Lung (tissue), 12 donors: ENCODE data around the gene METTL8. TPM values are rescaled to one million over a fixed set of nuclear protein-coding genes. Genes with fewer than 3 reads are reported as not detected.
"Not testable (repeated sequence)": the region's sequence is repeated elsewhere in the genome, so short reads cannot be mapped to it uniquely, and the experiment has no call there.

Source experiments
- ATAC-seq: fragments of 200-7000 bp; cut with Tn5 transposase; one replicate; pipeline ENCODE4 v1.9.1; 2020; ENCODE audit warnings: moderate number of reproducible peaks; ENCODE audit not compliant: insufficient read depth, low FRiP score
- DNase-seq, 3 donors: peaks; one replicate each; pipeline ENCODE4 v3.0.0-alpha.2; 2013 to 2017
- H3K27ac ChIP-seq, 2 donors: one replicate each; pipeline ENCODE4 v1.5.1; 2013; ENCODE audit warnings: mild to moderate bottlenecking in 2 of 2, moderate library complexity in 2 of 2, control low read depth in 1 of 2, inconsistent platforms in 1 of 2, low read depth in 1 of 2, low read length in 1 of 2
- H3K27me3 ChIP-seq, 3 donors: one replicate each; pipeline ENCODE4 v1.5.1; 2013; ENCODE audit warnings: low read length in 2 of 3; ENCODE audit not compliant: control insufficient read depth in 3 of 3, insufficient read depth in 3 of 3
- H3K36me3 ChIP-seq, 4 donors: one replicate each; pipeline ENCODE4 v1.5.1; 2013; ENCODE audit warnings: low read length in 4 of 4, mild to moderate bottlenecking in 1 of 4, moderate library complexity in 1 of 4; ENCODE audit not compliant: control insufficient read depth in 4 of 4, insufficient read depth in 4 of 4
- H3K4me1 ChIP-seq, 5 donors: one replicate each; pipeline ENCODE4 v1.5.1; 2013; ENCODE audit warnings: low read length in 5 of 5, mild to moderate bottlenecking in 2 of 5, moderate library complexity in 1 of 5; ENCODE audit not compliant: control insufficient read depth in 5 of 5, insufficient read depth in 5 of 5
- H3K4me3 ChIP-seq: one replicate; pipeline ENCODE4 v1.5.1; 2013; ENCODE audit warnings: mild to moderate bottlenecking, control low read depth, moderate library complexity
- H3K9ac ChIP-seq, 2 donors: one replicate each; pipeline ENCODE4 v1.5.1; 2013; ENCODE audit warnings: low read length in 2 of 2, control low read depth in 1 of 2; ENCODE audit not compliant: insufficient read depth in 1 of 2
- H3K9me3 ChIP-seq, 4 donors: one replicate each; pipeline ENCODE4 v1.5.1; 2013; ENCODE audit warnings: low read length in 3 of 4, mild to moderate bottlenecking in 1 of 4, moderate library complexity in 1 of 4; ENCODE audit not compliant: control insufficient read depth in 4 of 4, insufficient read depth in 3 of 4
- CTCF ChIP-seq: IDR thresholded peaks from 2 replicates; pipeline ENCODE4 v1.5.1; 2012; ENCODE audit warnings: mild to moderate bottlenecking; ENCODE audit errors: control extremely low read depth, extremely low read depth
- WGBS, 2 donors: extraction: QIAGEN DNeasy Blood & Tissue Kit; methylation state at CpG; one replicate each; pipeline ENCODE4 v1.1.7; 2013; 5-methylcytosine and 5-hydroxymethylcytosine counted together
- polyA plus RNA-seq, 2 donors: library from polyadenylated mRNA; stranded (reverse); fragments of 200-250 nt; gene quantifications; one replicate each; pipeline ENCODE4 v1.2.1, GENCODE V29; 2013
- total RNA-seq, 2 donors: library from RNA; depleted of rRNA in 1 of 2; stranded (reverse); fragments of >200 nt in 1 of 2; gene quantifications; one replicate each; pipeline ENCODE4 v1.2.1, GENCODE V29; 2014 to 2021
- donor health status: control.
- donor health status: control.
- donor health status: Bipolar disorder and iron deficiency.
- donor health status: healthy.
- donor health status: DM: yes; HTN: yes; CAD: no.

Gene METTL8
- total and polyA plus RNA-seq, 4 donors, result 4.9 to 9.3 (median 8.5) TPM

- Histone ChIP-seq H3K36me3 (peaks cover 0 to 13% (median 6%) of the 10 kb centered on the region in 4 donors), H3K4me1 (peaks cover 0 to 23% (median 5%) of the 10 kb centered on the region in 5 donors), H3K9me3 (peaks cover 0 to 3% (median 0%) of the 10 kb centered on the region in 4 donors), H3K27me3 (no peaks in the 10 kb centered on the region), H3K9ac (no peak overlapping the region), H3K27ac (no peak overlapping the region), H3K4me3 (no peak overlapping the region)
- WGBS, 2 donors, result 61 to 73% methylated on average over 4 of the region's 4 CpGs
- DNase-seq (peak in 2 of 3 donors; percentile 23 to 24), ATAC-seq (no peak)
- no peak for TF ChIP-seq CTCF
Observed at GRCh38 chr2:171432206-171432968, 1.4 kb downstream of the METTL8 start.

DNA sequence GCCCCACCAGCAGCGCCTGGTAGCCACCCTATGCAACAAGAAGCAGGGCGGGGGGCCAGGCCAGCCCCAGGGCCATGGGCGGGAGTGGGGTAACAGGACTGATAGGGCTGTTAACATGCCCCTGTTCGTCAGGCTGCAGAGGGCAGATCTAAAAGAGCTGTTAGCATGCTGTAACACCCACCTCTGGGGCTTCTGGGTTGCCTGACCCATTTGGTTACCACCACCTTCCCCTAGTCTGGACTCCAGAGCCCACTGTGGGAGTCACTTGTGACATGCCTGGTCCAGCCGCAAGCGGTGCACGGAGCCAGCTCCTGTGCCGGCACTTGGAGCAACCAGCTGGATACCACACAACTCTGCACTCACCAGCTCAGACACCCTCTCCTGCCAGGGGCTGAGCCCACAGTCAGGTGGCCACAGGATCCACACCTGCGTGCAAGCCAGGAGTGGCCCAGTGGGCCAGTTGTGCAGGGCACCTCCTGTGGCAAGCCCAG lies 2.1 kb downstream of the METTL8 start:
- no peak overlapping the region for H3K27ac ChIP-seq
- no peak overlapping the region for H3K4me3 ChIP-seq
- H3K9ac ChIP-seq, result no peak overlapping the region
- DNase-seq (no peak), ATAC-seq (no peak)
- WGBS, 2 donors, result 96 to 98% methylated on average over 9 of the region's 9 CpGs
- no peak for TF ChIP-seq CTCF
- H3K4me1 ChIP-seq, result peaks cover 0 to 23% (median 5%) of the 10 kb centered on the region in 5 donors
- peaks cover 0 to 10% (median 3%) of the 10 kb centered on the region in 4 donors for H3K36me3 ChIP-seq
- H3K27me3 ChIP-seq, result no peaks in the 10 kb centered on the region
- H3K9me3 ChIP-seq, result peaks cover 0 to 3% (median 0%) of the 10 kb centered on the region in 4 donors

- H3K27ac ChIP-seq, result no peak overlapping the region
- H3K9ac ChIP-seq, result no peak overlapping the region
- ATAC-seq (no peak), DNase-seq (no peak)
- peaks cover 0 to 3% (median under 1%) of the 10 kb centered on the region in 4 donors for H3K36me3 ChIP-seq
- no peaks in the 10 kb centered on the region for H3K9me3 ChIP-seq
- WGBS, 2 donors, result 96 to 97% methylated on average over 7 of the region's 7 CpGs
- TF ChIP-seq CTCF, result no peak
- H3K27me3 ChIP-seq, result no peaks in the 10 kb centered on the region
- peaks cover 0 to 23% (median 5%) of the 10 kb centered on the region in 5 donors for H3K4me1 ChIP-seq
- H3K4me3 ChIP-seq, result no peak overlapping the region
Observed at GRCh38 chr2:171430516-171431410, 3.0 kb downstream of the METTL8 start.

DNA sequence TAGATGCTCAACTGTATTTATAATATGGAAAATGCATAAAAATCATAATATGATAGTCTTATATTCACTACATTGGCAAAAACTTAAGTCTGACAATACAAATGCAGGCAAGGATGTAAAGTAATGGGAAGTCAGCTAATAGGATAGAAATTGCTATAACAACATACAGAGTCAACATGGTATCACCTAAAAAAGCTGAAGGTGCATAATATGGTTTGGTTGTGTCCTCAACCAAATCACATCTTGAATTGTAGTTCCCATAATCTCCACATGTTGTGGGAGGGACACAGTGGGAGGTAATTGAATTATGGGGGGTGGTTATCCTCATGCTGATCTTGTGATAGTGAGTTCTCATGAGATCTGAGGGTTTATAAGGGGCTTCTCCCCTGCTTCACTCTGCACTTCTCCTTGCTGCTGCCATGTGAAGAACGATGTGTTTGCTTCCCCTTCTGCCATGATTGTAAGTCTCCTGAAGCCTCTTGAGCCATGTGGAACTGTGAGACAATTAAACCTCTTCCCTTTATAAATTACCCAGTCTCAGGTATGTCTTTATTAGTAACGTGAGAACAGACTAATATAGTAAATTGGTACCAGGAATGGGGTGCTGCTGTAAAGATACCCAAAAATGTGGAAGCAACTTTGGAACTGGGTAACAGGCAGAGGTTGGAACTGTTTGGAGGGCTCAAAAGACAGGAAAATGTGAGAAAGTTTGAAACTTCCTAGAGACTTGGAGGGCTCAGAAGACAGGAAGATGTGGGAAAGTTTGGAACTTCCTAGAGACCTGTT lies 10.9 kb downstream of the METTL8 start:
- not testable (repeated sequence) for DNase-seq, ATAC-seq

More for the DNA sequence above, 10.9 kb downstream of the METTL8 start:
- H3K9me3 ChIP-seq, H3K27ac ChIP-seq, H3K4me3 ChIP-seq, H3K4me1 ChIP-seq, H3K27me3 ChIP-seq, H3K36me3 ChIP-seq, H3K9ac ChIP-seq: not testable (repeated sequence)
- 87 to 91% methylated on average over 2 of the region's 2 CpGs for WGBS, 2 donors
